Measurements from ENCODE around the gene ZFP91. TPM values are rescaled to one million over a fixed set of nuclear protein-coding genes. Genes with fewer than 3 reads are reported as not detected.
"Not testable (repeated sequence)": the region's sequence is repeated elsewhere in the genome, so short reads cannot be mapped to it uniquely, and the experiment has no call there.

ZFP91 gene
- total and polyA plus RNA-seq, 2 of the 13 experiments (the other 11 are each of a cell fraction or from before 2014, with no cell fraction given): 13.5 to 38.6 TPM

GRCh38 chr11:58572906-58573305 is 6.0 kb upstream of the ZFP91 start:
- H3K4me3 ChIP-seq (replicated peaks in 1 of 3; ENCODE audit: insufficient read depth in 1 of 3, low read depth in 2 of 3, low read length in 3 of 3); H3K36me3 ChIP-seq (replicated peaks in 1 of 2; ENCODE audit: control insufficient read depth in 1 of 2, insufficient read depth in 2 of 2, low read length in 2 of 2); CTCF ChIA-PET (ENCODE audit: low intra/inter-chr PET ratio, low total read pairs); H3K27ac ChIP-seq (ENCODE audit: extremely low read length, insufficient read depth, low read length); POLR2A ChIA-PET; H3K27me3 ChIP-seq (ENCODE audit: control insufficient read depth in 1 of 2, insufficient read depth in 2 of 2, low read length in 2 of 2); ATAC-seq; H4K20me1 ChIP-seq (ENCODE audit: insufficient read depth, low read length); in situ Hi-C loops (cut with HindIII; ENCODE audit: extremely low pct_ligation_motif_present, low pct_unique_long_range_greater_than_20kb); H3K79me2 ChIP-seq (ENCODE audit: insufficient read depth, low read length); BruUV-seq (replicated peaks); intact Hi-C loops (cut with micrococcal nuclease; ENCODE audit: unreplicated experiment); H3K4me2 ChIP-seq (ENCODE audit: low read depth, low read length); DNase-seq (ENCODE audit: low spot score); H2AFZ ChIP-seq (ENCODE audit: low read length); H3K9ac ChIP-seq (ENCODE audit: insufficient read depth, low read depth, low read length); H3K9me3 ChIP-seq (ENCODE audit: low read length); FAIRE-seq: not testable (repeated sequence)
- 98% methylated on average over 14 of the region's 14 CpGs for WGBS (ENCODE audit: low lambda C conversion rate)
- peaks cover 18% of the 10 kb centered on the region for H3K4me1 ChIP-seq (ENCODE audit: insufficient read depth, low read length)

GRCh38 chr11:58573451-58574104 is 5.3 kb upstream of the ZFP91 start:
- H3K36me3 ChIP-seq (replicated peaks in 1 of 2; ENCODE audit: control insufficient read depth in 1 of 2, insufficient read depth in 2 of 2, low read length in 2 of 2): no peaks in the 10 kb centered on the region
- in situ Hi-C loops (cut with HindIII; ENCODE audit: extremely low pct_ligation_motif_present, low pct_unique_long_range_greater_than_20kb) (no loop called here), intact Hi-C loops (cut with micrococcal nuclease; ENCODE audit: unreplicated experiment) (no loop called here)
- DNase-seq (ENCODE audit: low spot score) (no peak), ATAC-seq (no peak), FAIRE-seq (no peak)
- POLR2A ChIA-PET: no interaction called here
- no TSS peak for BruUV-seq (replicated peaks)
- no peaks in the 10 kb centered on the region for H3K9me3 ChIP-seq (ENCODE audit: low read length)
- no peak overlapping the region for H3K27ac ChIP-seq (ENCODE audit: extremely low read length, insufficient read depth, low read length)
- CTCF ChIA-PET (ENCODE audit: low intra/inter-chr PET ratio, low total read pairs): no interaction called here
- no peak overlapping the region for H3K4me2 ChIP-seq (ENCODE audit: low read depth, low read length)
- H4K20me1 ChIP-seq (ENCODE audit: insufficient read depth, low read length): no peaks in the 10 kb centered on the region
- no peak overlapping the region for H3K4me3 ChIP-seq (replicated peaks in 1 of 3; ENCODE audit: insufficient read depth in 1 of 3, low read depth in 2 of 3, low read length in 3 of 3)
- 94% methylated on average over 4 of the region's 4 CpGs for WGBS (ENCODE audit: low lambda C conversion rate)
- no peaks in the 10 kb centered on the region for H3K27me3 ChIP-seq (ENCODE audit: control insufficient read depth in 1 of 2, insufficient read depth in 2 of 2, low read length in 2 of 2)
- H3K79me2 ChIP-seq (ENCODE audit: insufficient read depth, low read length): peaks cover 3% of the 10 kb centered on the region
- TF ChIP-seq ZNF709 (CRISPR knock-in tag; IDR thresholded peaks at IDR 0.05): no peak
- H3K4me1 ChIP-seq (ENCODE audit: insufficient read depth, low read length): peaks cover 18% of the 10 kb centered on the region
- no peak overlapping the region for H2AFZ ChIP-seq (ENCODE audit: low read length)
- no peak overlapping the region for H3K9ac ChIP-seq (ENCODE audit: insufficient read depth, low read depth, low read length)

GRCh38 chr11:58574881-58575280 is 4.0 kb upstream of the ZFP91 start:
- H3K9me3 ChIP-seq (ENCODE audit: low read length): no peaks in the 10 kb centered on the region
- H3K27ac ChIP-seq (ENCODE audit: extremely low read length, insufficient read depth, low read length): no peak overlapping the region
- intact Hi-C loops (cut with micrococcal nuclease; ENCODE audit: unreplicated experiment) (no loop called here), in situ Hi-C loops (cut with HindIII; ENCODE audit: extremely low pct_ligation_motif_present, low pct_unique_long_range_greater_than_20kb) (no loop called here)
- H3K9ac ChIP-seq (ENCODE audit: insufficient read depth, low read depth, low read length): no peak overlapping the region
- ATAC-seq: no peak
- peaks cover 18% of the 10 kb centered on the region for H3K4me1 ChIP-seq (ENCODE audit: insufficient read depth, low read length)
- H3K27me3 ChIP-seq (ENCODE audit: control insufficient read depth in 1 of 2, insufficient read depth in 2 of 2, low read length in 2 of 2): no peaks in the 10 kb centered on the region
- H2AFZ ChIP-seq (ENCODE audit: low read length): no peak overlapping the region
- DNase-seq (ENCODE audit: low spot score): no peak
- no TSS peak for BruUV-seq (replicated peaks)
- H4K20me1 ChIP-seq (ENCODE audit: insufficient read depth, low read length): peaks cover 3% of the 10 kb centered on the region; the same call in 1 of the 2 replicates
- no peak overlapping the region for H3K4me2 ChIP-seq (ENCODE audit: low read depth, low read length)
- FAIRE-seq: no peak
- ChIA-PET POLR2A (no interaction called here), CTCF (ENCODE audit: low intra/inter-chr PET ratio, low total read pairs) (no interaction called here)
- no peaks in the 10 kb centered on the region for H3K36me3 ChIP-seq (replicated peaks in 1 of 2; ENCODE audit: control insufficient read depth in 1 of 2, insufficient read depth in 2 of 2, low read length in 2 of 2)
- H3K79me2 ChIP-seq (ENCODE audit: insufficient read depth, low read length): peaks cover 9% of the 10 kb centered on the region
- H3K4me3 ChIP-seq (replicated peaks in 1 of 3; ENCODE audit: insufficient read depth in 1 of 3, low read depth in 2 of 3, low read length in 3 of 3): no peak overlapping the region
- TF ChIP-seq ZSCAN31 (CRISPR knock-in tag; IDR thresholded peaks at IDR 0.05; ENCODE audit: low read depth): no peak
- TF ChIP-seq U2AF2 (IDR thresholded peaks at IDR 0.05; ENCODE audit: low read depth, low read length): no peak
- no peak for TF ChIP-seq CREB3 (CRISPR knock-in tag; IDR thresholded peaks at IDR 0.05)
- TF ChIP-seq ARNT2 (CRISPR knock-in tag; IDR thresholded peaks at IDR 0.05; ENCODE audit: low read depth): no peak
- TF ChIP-seq HOXD1 (CRISPR knock-in tag; IDR thresholded peaks at IDR 0.05): no peak
- TF ChIP-seq ZNF280B (CRISPR knock-in tag; IDR thresholded peaks at IDR 0.05; ENCODE audit: borderline replicate concordance): no peak
- no peak for TF ChIP-seq ZNF33A (CRISPR knock-in tag; IDR thresholded peaks at IDR 0.05; ENCODE audit: borderline replicate concordance)
- TF ChIP-seq ZNF329 (CRISPR knock-in tag; IDR thresholded peaks at IDR 0.05; ENCODE audit: low read depth): no peak
